Esophagus squamous epithelium (tissue), 5 donors: ENCODE measurements around the gene EVL. TPM values are rescaled to one million over a fixed set of nuclear protein-coding genes. Genes with fewer than 3 reads are reported as not detected.

Experiments
- DNase-seq: peaks from one replicate; lab custom pipeline; 2025; lab: John Stamatoyannopoulos, UW
- H3K27ac ChIP-seq, 4 donors: fragments of 200-600 bp; sonication (generic); one replicate each; pipeline ENCODE4 v1.5.1; 2016 to 2019; ENCODE audit warnings: mild to moderate bottlenecking in 1 of 4
- H3K27me3 ChIP-seq, 4 donors: fragments of 200-600 bp; sonication (generic); 1 replicate in 3 of 4; 2 replicates in 1 of 4; pipeline versions ENCODE4 v1.5.1 to v1.6.0; 2017 to 2021; ENCODE audit warnings: antibody characterized with exemption in 1 of 4
- H3K36me3 ChIP-seq, 3 donors: fragments of 200-600 bp; sonication (generic); one replicate each; pipeline ENCODE4 v1.5.1; 2016 to 2019
- H3K4me1 ChIP-seq, 3 donors: fragments of 200-600 bp; sonication (generic); one replicate each; pipeline ENCODE4 v1.5.1; 2017 to 2019
- H3K4me3 ChIP-seq, 4 donors: fragments of 200-600 bp; sonication (generic); 1 replicate in 3 of 4; 2 replicates in 1 of 4; pipeline ENCODE4 v1.5.1; 2016 to 2019; ENCODE audit warnings: mild to moderate bottlenecking in 2 of 4, moderate library complexity in 1 of 4
- H3K9me3 ChIP-seq, 3 donors: fragments of 200-600 bp; sonication (generic); one replicate each; pipeline ENCODE4 v1.5.1; 2016 to 2019
- POLR2A ChIP-seq, 4 donors: fragments of 450-650 bp; IDR thresholded peaks; one replicate each; pipeline ENCODE4 v1.6.1; 2017; ENCODE audit warnings: antibody characterized with exemption in 4 of 4, mild to moderate bottlenecking in 4 of 4, moderate library complexity in 3 of 4
- WGBS, 2 donors: methylation state at CpG; one replicate each; pipeline ENCODE4 v1.1.5; 2018; 5-methylcytosine and 5-hydroxymethylcytosine counted together
- intact Hi-C: fragments of 100-400 bp; cut with DNase I; formaldehyde crosslinking; loops from one replicate; pipeline ENCODE4 v1.15.0; 2022
- total RNA-seq, 4 donors: library from RNA; depleted of rRNA; stranded (reverse); fragments of >200 nt; gene quantifications; one replicate each; pipeline ENCODE4 v1.1.0, GENCODE V29; 2016
- TF ChIP-seq, protein P1 (sequence below), 6 experiments: fragments of 450-650 bp in 4 of 6; fragments of 200-600 bp in 2 of 6; sonication (generic) in 2 of 6; IDR thresholded peaks; one replicate each; pipeline ENCODE4 v1.5.1; 2016 to 2019; ENCODE audit warnings: antibody characterized with exemption in 6 of 6, mild to moderate bottlenecking in 4 of 6, moderate library complexity in 4 of 6
- donor health status: DM: yes; HTN: yes; CAD: no.

Gene EVL
- total RNA-seq, 4 donors from 2014 or later, result 20.0 to 61.2 (median 25.8) TPM

DNA sequence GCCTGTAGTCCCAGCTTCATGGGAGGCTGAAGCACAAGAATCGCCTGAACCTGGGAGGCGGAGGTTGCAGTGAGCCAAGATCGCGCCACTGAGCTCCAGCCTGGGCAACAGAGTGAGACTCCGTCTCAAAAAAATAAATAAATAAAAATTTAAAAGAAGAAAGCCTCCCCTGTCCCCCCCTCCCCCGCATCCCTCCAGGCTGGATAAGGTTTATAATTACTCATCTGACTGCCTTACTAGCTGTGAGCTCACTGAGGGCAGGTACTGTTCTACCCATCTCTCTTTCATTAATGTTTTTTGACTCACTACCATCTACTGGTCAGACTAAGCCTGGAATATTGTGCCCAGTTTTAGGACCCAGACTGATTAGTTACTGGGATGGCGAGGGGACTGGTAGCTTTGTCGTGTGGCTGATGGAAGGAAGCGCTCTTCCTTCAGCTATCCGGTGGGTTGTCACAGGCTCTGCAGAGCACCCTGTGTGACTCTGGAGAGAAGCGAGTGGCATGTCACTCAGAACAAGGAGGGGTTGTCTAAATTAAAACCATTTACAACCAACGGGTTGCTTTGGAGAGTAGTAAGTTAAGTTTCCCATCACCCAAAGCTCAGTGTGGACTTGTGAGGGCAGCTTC is 16.9 kb downstream of the EVL start:
- H3K4me3 ChIP-seq, result no peak overlapping the region
- no peak for DNase-seq
- H3K27me3 ChIP-seq, result no peaks in the 10 kb centered on the region
- no peak overlapping the region for H3K27ac ChIP-seq
- intact Hi-C loops, result no loop called here
- H3K9me3 ChIP-seq, result no peaks in the 10 kb centered on the region
- peaks cover 0 to 56% (median 6%) of the 10 kb centered on the region in 3 donors for H3K4me1 ChIP-seq
- TF ChIP-seq, protein P1, sequence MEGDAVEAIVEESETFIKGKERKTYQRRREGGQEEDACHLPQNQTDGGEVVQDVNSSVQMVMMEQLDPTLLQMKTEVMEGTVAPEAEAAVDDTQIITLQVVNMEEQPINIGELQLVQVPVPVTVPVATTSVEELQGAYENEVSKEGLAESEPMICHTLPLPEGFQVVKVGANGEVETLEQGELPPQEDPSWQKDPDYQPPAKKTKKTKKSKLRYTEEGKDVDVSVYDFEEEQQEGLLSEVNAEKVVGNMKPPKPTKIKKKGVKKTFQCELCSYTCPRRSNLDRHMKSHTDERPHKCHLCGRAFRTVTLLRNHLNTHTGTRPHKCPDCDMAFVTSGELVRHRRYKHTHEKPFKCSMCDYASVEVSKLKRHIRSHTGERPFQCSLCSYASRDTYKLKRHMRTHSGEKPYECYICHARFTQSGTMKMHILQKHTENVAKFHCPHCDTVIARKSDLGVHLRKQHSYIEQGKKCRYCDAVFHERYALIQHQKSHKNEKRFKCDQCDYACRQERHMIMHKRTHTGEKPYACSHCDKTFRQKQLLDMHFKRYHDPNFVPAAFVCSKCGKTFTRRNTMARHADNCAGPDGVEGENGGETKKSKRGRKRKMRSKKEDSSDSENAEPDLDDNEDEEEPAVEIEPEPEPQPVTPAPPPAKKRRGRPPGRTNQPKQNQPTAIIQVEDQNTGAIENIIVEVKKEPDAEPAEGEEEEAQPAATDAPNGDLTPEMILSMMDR (IDR thresholded peaks at IDR 0.05), result no peak
- no peak for TF ChIP-seq POLR2A (IDR thresholded peaks at IDR 0.05)
- 89 to 93% methylated on average over 9 to 11 of the region's 12 CpGs for WGBS, 2 donors
- peaks cover 0 to 21% (median 0%) of the 10 kb centered on the region in 3 donors for H3K36me3 ChIP-seq

DNA sequence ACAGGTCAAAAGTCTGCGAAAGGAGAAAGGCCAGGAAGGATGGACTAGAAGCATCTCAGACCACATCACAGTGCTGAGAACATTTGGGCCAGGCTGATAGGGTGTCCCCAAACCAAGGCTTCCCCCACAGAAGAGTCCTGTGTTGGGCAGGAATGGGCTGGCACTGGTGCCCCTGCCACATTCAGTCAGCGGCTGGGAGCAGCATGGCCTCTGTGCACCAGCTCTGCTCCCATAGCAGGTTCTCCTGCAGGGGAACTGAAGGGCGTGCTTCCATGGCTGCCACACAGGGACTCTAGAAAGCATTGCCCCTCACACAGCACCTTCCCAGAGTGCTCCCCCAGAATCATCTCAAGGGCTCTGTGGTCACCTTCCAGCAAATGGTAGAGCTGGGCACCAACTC is 17.5 kb downstream of the EVL start:
- intact Hi-C loops, result no loop called here
- no peaks in the 10 kb centered on the region for H3K9me3 ChIP-seq
- 93 to 100% methylated on average over 1 to 2 of the region's 3 CpGs for WGBS, 2 donors
- no peak for TF ChIP-seq POLR2A (IDR thresholded peaks at IDR 0.05)
- TF ChIP-seq, protein P1 (IDR thresholded peaks at IDR 0.05), result no peak
- no peak overlapping the region for H3K27ac ChIP-seq
- no peak overlapping the region for H3K4me3 ChIP-seq
- no peak for DNase-seq
- peaks cover 0 to 52% (median 6%) of the 10 kb centered on the region in 3 donors for H3K4me1 ChIP-seq
- H3K27me3 ChIP-seq, result no peaks in the 10 kb centered on the region
- H3K36me3 ChIP-seq, result peaks cover 0 to 27% (median 0%) of the 10 kb centered on the region in 3 donors

DNA sequence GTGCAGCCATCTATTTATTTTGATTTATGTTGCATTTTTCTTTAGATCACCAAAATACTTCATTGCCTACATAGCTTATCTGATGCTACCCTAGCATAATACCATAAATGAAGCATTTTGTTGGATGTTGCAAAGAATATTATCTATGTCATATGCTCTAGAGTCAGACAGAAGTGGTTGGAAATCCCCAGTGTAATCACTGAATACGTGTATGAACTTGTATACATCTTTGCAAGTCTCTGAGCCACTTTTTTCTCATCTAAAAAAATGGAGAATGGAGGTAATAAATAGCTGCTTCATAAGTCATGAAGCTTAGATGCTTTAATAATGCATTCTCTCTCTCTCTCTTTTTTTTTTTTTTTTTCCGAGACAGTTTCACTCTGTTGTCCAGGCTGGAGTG is 18.5 kb downstream of the EVL start:
- no peak overlapping the region for H3K27ac ChIP-seq
- no peaks in the 10 kb centered on the region for H3K27me3 ChIP-seq
- intact Hi-C loops, result no loop called here
- no peak for DNase-seq
- H3K36me3 ChIP-seq, result peaks cover 0 to 36% (median 0%) of the 10 kb centered on the region in 3 donors
- WGBS, 2 donors, result 17 to 24% methylated on average over 2 of the region's 2 CpGs
- H3K4me1 ChIP-seq, result peaks cover 0 to 44% (median 6%) of the 10 kb centered on the region in 3 donors
- H3K4me3 ChIP-seq, result no peak overlapping the region
- no peak for TF ChIP-seq POLR2A (IDR thresholded peaks at IDR 0.05)
- TF ChIP-seq, protein P1 (IDR thresholded peaks at IDR 0.05), result no peak
- H3K9me3 ChIP-seq, result no peaks in the 10 kb centered on the region

DNA sequence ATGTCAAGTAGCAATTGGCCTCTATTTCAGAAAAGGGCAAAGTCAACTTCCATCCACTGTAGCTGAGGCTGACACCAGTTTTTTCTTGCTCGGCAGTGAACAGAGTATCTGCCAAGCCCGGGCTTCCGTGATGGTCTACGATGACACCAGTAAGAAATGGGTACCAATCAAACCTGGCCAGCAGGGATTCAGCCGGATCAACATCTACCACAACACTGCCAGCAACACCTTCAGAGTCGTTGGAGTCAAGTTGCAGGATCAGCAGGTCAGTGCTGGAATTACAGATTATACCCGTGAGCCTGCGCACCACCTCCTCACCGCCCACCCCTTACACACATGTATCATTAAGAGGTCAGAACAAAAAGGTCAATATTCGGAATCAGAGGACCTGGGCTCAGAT is 19.4 kb downstream of the EVL start:
- intact Hi-C loops, result no loop called here
- WGBS, 2 donors, result 87 to 91% methylated on average over 8 to 10 of the region's 10 CpGs
- Histone ChIP-seq H3K27ac (no peak overlapping the region), H3K27me3 (no peaks in the 10 kb centered on the region), H3K36me3 (peaks cover 0 to 44% (median 0%) of the 10 kb centered on the region in 3 donors), H3K9me3 (no peaks in the 10 kb centered on the region), H3K4me1 (peaks cover 0 to 35% (median 2%) of the 10 kb centered on the region in 3 donors), H3K4me3 (no peak overlapping the region)
- DNase-seq, result no peak
- TF ChIP-seq POLR2A (IDR thresholded peaks at IDR 0.05), result no peak
- TF ChIP-seq, protein P1 (IDR thresholded peaks at IDR 0.05), result no peak

DNA sequence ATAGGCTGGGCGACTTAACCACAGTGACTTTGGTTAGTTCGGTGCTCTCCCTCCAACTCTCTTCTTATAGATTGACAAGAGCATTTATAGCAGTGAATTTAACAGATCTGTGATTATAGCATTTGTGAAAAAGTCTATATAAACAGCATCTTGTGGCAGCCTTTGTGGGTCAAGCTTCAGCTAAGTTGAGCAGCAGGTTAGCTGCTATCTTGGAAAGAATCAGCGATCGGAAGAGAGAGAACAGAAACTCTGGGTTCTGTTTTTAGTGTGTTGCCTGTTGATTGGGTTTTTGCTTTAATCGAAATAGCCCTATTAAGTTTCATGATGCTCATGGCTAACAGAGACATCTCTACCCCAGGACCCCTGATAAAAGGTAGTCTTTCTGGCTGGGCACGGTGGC is 20.2 kb downstream of the EVL start:
- WGBS, 2 donors, result 85 to 90% methylated on average over 5 of the region's 6 CpGs
- Histone ChIP-seq H3K9me3 (no peaks in the 10 kb centered on the region), H3K4me1 (peaks cover 0 to 27% (median 0%) of the 10 kb centered on the region in 3 donors), H3K4me3 (no peak overlapping the region), H3K27me3 (no peaks in the 10 kb centered on the region), H3K27ac (no peak overlapping the region), H3K36me3 (peaks cover 0 to 46% (median 0%) of the 10 kb centered on the region in 3 donors)
- intact Hi-C loops, result no loop called here
- DNase-seq, result no peak
- TF ChIP-seq, protein P1 (IDR thresholded peaks at IDR 0.05), result no peak
- TF ChIP-seq POLR2A (IDR thresholded peaks at IDR 0.05), result no peak
